HCT116 (cell line): ENCODE data around the gene KCNK4. TPM values are rescaled to one million over a fixed set of nuclear protein-coding genes. Genes with fewer than 3 reads are reported as not detected.
A peak's percentile ranks its signal among the peaks of the same experiment; 100 is the strongest.

Experiments
- ATAC-seq: fragments of 200-7000 bp; cut with Tn5 transposase; 2 replicates; pipeline ENCODE4 v1.9.1; 2020; ENCODE audit warnings: mild to moderate bottlenecking, moderate library complexity
- BruUV-seq: library from RNA; stranded (reverse); fragments of 400-500 nt; replicated peaks from 2 replicates; lab custom pipeline; 2021; lab: Mats Ljungman, UMichigan
- CTCF ChIA-PET: fragments of 300-600 bp; sonication (Branson Sonifier 250); formaldehyde crosslinking; loops from one replicate; lab custom pipeline; 2021; ENCODE audit warnings: antibody characterized with exemption; lab: Charles Lee
- POLR2A ChIA-PET: fragments of 300-600, 350-600 bp; sonication (Branson Sonifier 250); formaldehyde crosslinking; loops from one replicate; lab custom pipeline; 2021; ENCODE audit warnings: antibody characterized with exemption; lab: Charles Lee
- RAD21 ChIA-PET, 2 experiments: fragments of 300-600 bp; sonication (Branson Sonifier 250); formaldehyde crosslinking; loops; one replicate each; lab custom pipeline; 2023; ENCODE audit warnings: low total read pairs in 2 of 2; ENCODE audit not compliant: uncharacterized antibody in 2 of 2, unreplicated experiment in 2 of 2, low non-redundant PET in 1 of 2; lab: Charles Lee
- DNase-seq: peaks from one replicate; pipeline ENCODE4 v3.0.0-alpha.2; 2010; ENCODE audit warnings: low read depth, low spot score
- H2AFZ ChIP-seq: fragments of 200-600 bp; shearing (Covaris generic), sonication (generic); 2 replicates; pipeline ENCODE4 v1.6.1; 2017; ENCODE audit warnings: low read depth, mixed run types, mixed read lengths, antibody characterized with exemption, low read length; ENCODE audit not compliant: poor library complexity, severe bottlenecking
- H3K27ac ChIP-seq: 2 replicates; pipeline ENCODE4 v1.5.1; 2012; ENCODE audit warnings: low read depth, low read length
- H3K27me3 ChIP-seq: fragments of 200-600 bp; sonication (generic); 2 replicates; pipeline ENCODE4 v1.6.1; 2016; ENCODE audit warnings: mixed run types, low read length, mixed read lengths; ENCODE audit not compliant: insufficient read depth
- H3K36me3 ChIP-seq, 2 experiments: fragments of 200-500 bp in 1 of 2; fragments of 200-600 bp in 1 of 2; sonication (Bioruptor generic) in 1 of 2; sonication (generic) in 1 of 2; 2 replicates each; pipeline versions ENCODE4 v1.5.1 to v1.6.1; 2014 to 2016; ENCODE audit warnings: low read length in 2 of 2, inconsistent platforms in 1 of 2, mixed read lengths in 1 of 2, mixed run types in 1 of 2; ENCODE audit not compliant: insufficient read depth in 2 of 2, control insufficient read depth in 1 of 2
- H3K4me1 ChIP-seq, 2 experiments: fragments of 200-600 bp in 1 of 2; sonication (generic) in 1 of 2; 2 replicates each; pipeline versions ENCODE4 v1.5.1 to v1.6.1; 2012 to 2017; ENCODE audit warnings: low read length in 2 of 2, inconsistent platforms in 1 of 2, mild to moderate bottlenecking in 1 of 2, mixed read lengths in 1 of 2, mixed run types in 1 of 2, moderate library complexity in 1 of 2; ENCODE audit not compliant: insufficient read depth in 2 of 2, control insufficient read depth in 1 of 2
- H3K4me2 ChIP-seq: fragments of 200-600 bp; sonication (generic); 2 replicates; pipeline ENCODE4 v1.6.1; 2017; ENCODE audit warnings: mixed run types, low read length, mixed read lengths
- H3K4me3 ChIP-seq, 2 experiments: fragments of 200-600 bp in 1 of 2; sonication (generic) in 1 of 2; replicated peaks in 1 of 2; 2 replicates each; pipeline ENCODE4 v1.5.1; 2011 to 2016; ENCODE audit warnings: low read length in 2 of 2, control low read depth in 1 of 2, low read depth in 1 of 2, mild to moderate bottlenecking in 1 of 2, mixed read lengths in 1 of 2, mixed run types in 1 of 2
- H3K79me2 ChIP-seq: fragments of 200-600 bp; sonication (generic); 2 replicates; pipeline ENCODE4 v1.6.1; 2017; ENCODE audit warnings: mild to moderate bottlenecking, mixed run types, low read length, moderate library complexity, mixed read lengths; ENCODE audit not compliant: insufficient read depth
- H3K9ac ChIP-seq: fragments of 200-600 bp; sonication (generic); 2 replicates; pipeline ENCODE4 v1.6.1; 2016; ENCODE audit warnings: low read length, mixed read lengths
- H3K9me2 ChIP-seq: fragments of 200-600 bp; sonication (generic), shearing (Covaris generic); 2 replicates; pipeline ENCODE4 v1.6.1; 2017; ENCODE audit warnings: mixed run types, mild to moderate bottlenecking, moderate library complexity; ENCODE audit not compliant: insufficient read depth
- H3K9me3 ChIP-seq, 2 experiments: fragments of 200-500 bp in 1 of 2; fragments of 200-600 bp in 1 of 2; sonication (Bioruptor generic) in 1 of 2; sonication (generic) in 1 of 2; 2 replicates each; pipeline ENCODE4 v1.6.1; 2014 to 2017; ENCODE audit warnings: low read length in 2 of 2, mixed read lengths in 2 of 2, inconsistent platforms in 1 of 2, low read depth in 1 of 2, mild to moderate bottlenecking in 1 of 2, mixed run types in 1 of 2, moderate library complexity in 1 of 2; ENCODE audit not compliant: control insufficient read depth in 1 of 2, insufficient read depth in 1 of 2
- H4K20me1 ChIP-seq: fragments of 200-600 bp; sonication (generic), shearing (Covaris generic); 2 replicates; pipeline ENCODE4 v1.6.1; 2017; ENCODE audit warnings: mixed run types, mild to moderate bottlenecking, moderate library complexity; ENCODE audit not compliant: insufficient read depth
- ATF3 ChIP-seq: IDR thresholded peaks from 2 replicates; pipeline ENCODE4 v1.6.1; 2012
- CBX3 ChIP-seq: IDR thresholded peaks from 2 replicates; pipeline ENCODE4 v1.6.1; 2012; ENCODE audit warnings: low read depth
- CEBPB ChIP-seq: IDR thresholded peaks from 2 replicates; pipeline ENCODE4 v1.6.1; 2012; ENCODE audit warnings: low read depth
- CTCF ChIP-seq, 3 experiments: fragments of 200-600 bp in 1 of 3; sonication (generic) in 1 of 3; IDR thresholded peaks in 2 of 3; conservative IDR thresholded peaks in 1 of 3; 2 replicates each; pipeline ENCODE4 v1.5.1; 2012 to 2017; ENCODE audit warnings: low read depth in 2 of 3, low read length in 2 of 3, antibody characterized with exemption in 1 of 3, borderline replicate concordance in 1 of 3, control low read depth in 1 of 3, mild to moderate bottlenecking in 1 of 3, mixed read lengths in 1 of 3, mixed run types in 1 of 3, moderate library complexity in 1 of 3; ENCODE audit not compliant: insufficient read depth in 1 of 3
- EGR1 ChIP-seq: IDR thresholded peaks from 2 replicates; pipeline ENCODE4 v1.6.1; 2012; ENCODE audit warnings: low read depth
- FOSL1 ChIP-seq: IDR thresholded peaks from 2 replicates; pipeline ENCODE4 v1.6.1; 2012; ENCODE audit warnings: low read depth
- JUND ChIP-seq: IDR thresholded peaks from 2 replicates; pipeline ENCODE4 v1.6.1; 2012
- MAX ChIP-seq: IDR thresholded peaks from 2 replicates; pipeline ENCODE4 v1.6.1; 2012
- POLR2AphosphoS5 ChIP-seq: IDR thresholded peaks from 2 replicates; pipeline ENCODE4 v1.6.1; 2011; ENCODE audit warnings: mild to moderate bottlenecking, low read depth, low read length, moderate library complexity
- SIN3A ChIP-seq: IDR thresholded peaks from 2 replicates; pipeline ENCODE4 v1.6.1; 2012; ENCODE audit warnings: low read depth
- SP1 ChIP-seq: IDR thresholded peaks from 2 replicates; pipeline ENCODE4 v1.6.1; 2012; ENCODE audit warnings: low read depth
- SRF ChIP-seq: IDR thresholded peaks from 2 replicates; pipeline ENCODE4 v1.6.1; 2012; ENCODE audit warnings: low read depth
- YY1 ChIP-seq: IDR thresholded peaks from 2 replicates; pipeline ENCODE4 v1.6.1; 2011; ENCODE audit warnings: low read length, low read depth, moderate library complexity, mild to moderate bottlenecking; ENCODE audit not compliant: insufficient replicate concordance; ENCODE audit errors: extremely low read depth
- ZFX ChIP-seq: fragments of 450-650 bp; IDR thresholded peaks from 2 replicates; pipeline ENCODE4 v1.6.1; 2017
- intact Hi-C: fragments of 100-400 bp; cut with micrococcal nuclease; formaldehyde crosslinking; loops from 2 replicates; pipeline ENCODE4 v1.10.0; 2022
- total RNA-seq: library from RNA; stranded (reverse); gene quantifications from one replicate; pipeline ENCODE4 v1.2.1, GENCODE V29; 2021; ENCODE audit not compliant: unreplicated experiment

KCNK4 gene
- total RNA-seq, 1 experiment from 2014 or later: not detected

- Histone ChIP-seq H4K20me1 (no peaks in the 10 kb centered on the region), H2AFZ (no peak overlapping the region), H3K4me1 (peaks cover 14 to 27% of the 10 kb centered on the region in 2 experiments), H3K9me2 (no peaks in the 10 kb centered on the region), H3K27ac (peak overlapping the region; percentile 83), H3K79me2 (no peaks in the 10 kb centered on the region), H3K27me3 (no peaks in the 10 kb centered on the region), H3K9ac (peak overlapping the region; percentile 85), H3K4me3 (peak overlapping the region; percentile 53 to 80), H3K9me3 (no peaks in the 10 kb centered on the region), H3K4me2 (peak overlapping the region; percentile 96), H3K36me3 (no peaks in the 10 kb centered on the region; a peak in 1 of 4 replicates)
- ChIA-PET POLR2A (interaction anchor here (1.2 kb wide), 1 partner anchor 17 kb away, joined by 3 read pairs; no protein-coding TSS in a partner anchor), RAD21 (interaction anchor here in 1 of 2 experiments (0.7 kb wide), 1 partner anchor 80 kb away, joined by 3 read pairs; no protein-coding TSS in a partner anchor), CTCF (interaction anchor here (1.2 to 4.3 kb wide), 3 partner anchors 15 to 82 kb away, joined by 4 to 22 read pairs (median 4); partner anchors contain the start of gene ESRRA)
- ATAC-seq (peak; percentile 16; the same call in 1 of the 2 replicates), DNase-seq (no peak)
- intact Hi-C loops: no loop called here
- TF ChIP-seq ZFX: peak; percentile 22; the same call in 1 of the 2 replicates
- no peak for TF ChIP-seq CEBPB
- no peak for TF ChIP-seq ATF3
- no peak for TF ChIP-seq EGR1
- no peak for TF ChIP-seq SRF
- no peak for TF ChIP-seq SP1
- TF ChIP-seq YY1: no peak
- TF ChIP-seq FOSL1: no peak
- TF ChIP-seq SIN3A: no peak
- peak in 2 of 3 experiments; percentile 21 to 28; a peak in 2 of 6 replicates for TF ChIP-seq CTCF (IDR thresholded peaks at IDR 0.05 in 2 of 3, conservative IDR thresholded peaks at IDR 0.05 in 1 of 3; ENCODE audit: borderline replicate concordance in 1 of 3, insufficient read depth in 1 of 3, low read depth in 2 of 3, low read length in 2 of 3)
- no peak for TF ChIP-seq JUND
- TF ChIP-seq POLR2AphosphoS5: no peak
- TF ChIP-seq CBX3: no peak
- TF ChIP-seq MAX: no peak
- no TSS peak for BruUV-seq
These were observed 5.0 kb upstream of the KCNK4 start for GRCh38 chr11:64285885-64286800.
